Left lobe of liver (tissue), 2 donors: ENCODE results near the gene LRRC23. TPM values are rescaled to one million over a fixed set of nuclear protein-coding genes. Genes with fewer than 3 reads are reported as not detected.
A peak's percentile ranks its signal among the peaks of the same experiment; 100 is the strongest.
"Not testable (repeated sequence)": the region's sequence is repeated elsewhere in the genome, so short reads cannot be mapped to it uniquely, and the experiment has no call there.

Source experiments
- ATAC-seq: fragments of 200-7000 bp; cut with Tn5 transposase; one replicate; pipeline ENCODE4 v1.9.1; 2020; ENCODE audit warnings: mild to moderate bottlenecking, moderate library complexity
- DNase-seq: peaks from one replicate; pipeline ENCODE4 v3.0.0-alpha.2; 2020; ENCODE audit warnings: low spot score
- total RNA-seq: library from RNA; stranded (reverse); gene quantifications from one replicate; pipeline ENCODE4 v1.2.1, GENCODE V29; 2021
- donor health status: DM: no; HTN: no; CAD: no; lungs with moderate emphysema.
- donor health status: DM: no; HTN: yes; CAD: no.

Gene LRRC23, protein sequence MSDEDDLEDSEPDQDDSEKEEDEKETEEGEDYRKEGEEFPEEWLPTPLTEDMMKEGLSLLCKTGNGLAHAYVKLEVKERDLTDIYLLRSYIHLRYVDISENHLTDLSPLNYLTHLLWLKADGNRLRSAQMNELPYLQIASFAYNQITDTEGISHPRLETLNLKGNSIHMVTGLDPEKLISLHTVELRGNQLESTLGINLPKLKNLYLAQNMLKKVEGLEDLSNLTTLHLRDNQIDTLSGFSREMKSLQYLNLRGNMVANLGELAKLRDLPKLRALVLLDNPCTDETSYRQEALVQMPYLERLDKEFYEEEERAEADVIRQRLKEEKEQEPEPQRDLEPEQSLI
- 1.9 TPM for total RNA-seq

DNA sequence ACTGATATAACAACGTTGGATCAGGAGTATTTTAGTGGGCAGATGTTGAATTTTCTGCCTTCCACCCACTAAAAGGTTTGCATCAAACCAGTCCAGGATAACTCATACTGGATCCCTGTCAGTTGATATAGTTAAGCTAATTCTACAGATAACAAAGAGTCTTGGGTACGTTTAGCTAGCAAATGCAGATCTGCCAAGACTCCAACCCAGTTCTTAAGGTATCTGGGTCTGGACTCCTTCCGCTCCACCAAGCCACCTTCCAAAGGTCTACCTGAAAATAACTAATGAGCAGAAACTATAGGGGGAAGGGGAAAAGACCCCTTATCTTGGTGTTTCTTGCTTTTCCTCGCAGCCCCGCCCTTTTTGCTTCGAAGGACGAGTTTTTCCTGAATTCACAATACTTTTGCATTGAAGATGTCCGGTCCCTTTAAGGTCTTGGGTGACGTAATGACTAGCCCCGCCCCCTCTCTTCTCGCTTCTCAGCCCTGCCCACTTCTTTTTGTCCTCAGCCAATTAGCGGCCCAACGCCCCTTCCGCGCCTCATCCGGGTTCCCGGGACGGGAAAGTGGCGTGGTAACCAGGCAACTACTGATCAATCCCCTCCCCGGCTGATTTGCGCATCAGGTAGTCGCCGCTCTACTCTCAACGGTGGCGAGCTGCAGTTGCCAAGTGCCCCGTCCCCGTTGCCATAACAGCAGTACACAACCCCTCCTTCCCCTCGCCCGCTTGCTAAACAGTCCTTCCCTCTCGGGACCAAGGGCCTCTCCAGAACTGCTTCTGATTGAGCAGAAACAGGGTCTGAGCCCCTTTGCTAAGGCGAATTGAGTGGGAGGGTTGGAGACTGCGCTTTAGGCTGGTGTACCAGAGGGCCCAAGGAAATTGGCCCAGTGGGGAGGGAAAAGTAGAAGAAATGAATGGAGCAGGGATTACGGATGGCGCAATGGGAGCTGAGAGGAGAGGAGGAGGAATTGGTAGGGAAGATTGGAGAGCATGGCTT, at the start of gene LRRC23:
Gene LRRC23, plus strand, starts transcription at position 543 of the 997 bp plus-strand sequence. CDS start 812 bp downstream, outside the sequence.
- DNase-seq (peak; percentile 99), ATAC-seq (peak; percentile 97)

- ATAC-seq (no peak), DNase-seq (no peak)
Observed at GRCh38 chr12:6855322-6855721, 49.3 kb upstream of the LRRC23 start.

DNA sequence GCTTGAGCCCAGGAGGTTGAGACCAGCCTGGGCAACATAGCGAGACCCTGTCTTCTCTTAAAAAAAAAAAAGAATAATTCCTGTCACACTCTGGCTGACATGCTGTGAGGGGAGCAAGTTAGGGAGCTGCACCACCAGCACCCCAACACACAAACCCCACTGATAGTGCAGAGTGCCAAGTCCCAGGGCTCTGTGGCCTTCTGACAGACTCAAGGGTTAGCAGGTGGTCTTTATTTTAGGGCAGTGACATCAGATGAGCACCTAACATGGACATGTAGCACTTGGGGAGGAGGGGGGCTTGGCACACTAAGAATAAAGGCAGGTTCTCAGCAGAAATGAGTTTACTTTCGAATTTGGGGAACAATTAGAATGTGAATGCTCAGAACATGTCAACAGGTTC, 45.8 kb upstream of the LRRC23 start:
- ATAC-seq (no peak), DNase-seq (no peak)

GRCh38 chr12:6860116-6860515, 44.5 kb upstream of the LRRC23 start:
- DNase-seq (no peak), ATAC-seq (no peak)

GRCh38 chr12:6860942-6861341, 43.7 kb upstream of the LRRC23 start:
- ATAC-seq (no peak), DNase-seq (no peak)

DNA sequence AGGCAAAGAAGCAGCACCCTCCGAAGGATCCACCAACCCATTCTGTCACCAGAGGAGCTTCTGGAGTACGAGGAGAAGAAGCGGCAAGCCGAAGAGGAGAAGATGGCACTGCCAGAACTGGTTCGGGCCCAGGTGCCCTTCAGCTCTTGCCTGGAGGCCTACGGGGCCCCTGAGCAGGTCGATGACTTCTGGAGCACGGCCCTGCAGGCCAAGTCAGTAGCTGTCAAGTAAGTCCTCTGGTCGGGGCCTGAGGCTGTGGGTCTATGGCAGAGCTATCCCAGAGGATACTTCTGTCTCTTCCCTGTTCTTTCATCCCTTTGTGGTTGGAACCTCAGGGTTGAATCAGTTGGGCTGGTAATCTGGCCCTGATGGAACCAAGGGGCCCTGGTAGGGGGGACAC, 43.2 kb upstream of the LRRC23 start:
- DNase-seq: no peak
- ATAC-seq: no peak

- DNase-seq (no peak), ATAC-seq (no peak)
Observed at GRCh38 chr12:6863033-6863432, 41.6 kb upstream of the LRRC23 start.

GRCh38 chr12:6863586-6864321, 40.9 kb upstream of the LRRC23 start:
- DNase-seq (no peak), ATAC-seq (no peak)

DNA sequence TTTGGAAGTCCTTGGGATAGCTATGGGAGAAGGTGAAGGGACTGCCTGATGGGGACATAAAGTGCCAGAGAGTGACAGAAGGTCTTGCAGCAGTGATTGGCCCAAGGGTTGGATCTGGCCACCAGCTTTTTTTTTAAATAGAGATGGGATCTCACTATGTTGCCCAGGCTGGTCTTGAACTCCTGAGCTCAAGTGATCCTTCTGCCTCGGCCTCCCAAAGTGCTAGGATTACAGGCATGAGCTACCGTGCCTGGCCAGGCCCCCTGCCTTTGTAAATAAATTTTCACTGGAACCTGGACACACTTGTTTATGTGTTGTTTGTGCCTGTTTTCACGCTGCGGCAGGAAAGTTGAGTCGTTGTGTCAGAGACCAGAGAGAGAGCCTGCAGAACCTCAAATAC, 39.3 kb upstream of the LRRC23 start:
- not testable (repeated sequence) for DNase-seq

GRCh38 chr12:6866163-6866919, 38.3 kb upstream of the LRRC23 start:
- ATAC-seq: no peak
- DNase-seq: no peak

More for the DNA sequence above, 39.3 kb upstream of the LRRC23 start:
- ATAC-seq: not testable (repeated sequence)

- ATAC-seq: peak; percentile 70
- DNase-seq: peak; percentile 86
Observed at GRCh38 chr12:6866920-6867412, 37.7 kb upstream of the LRRC23 start.

- DNase-seq (peak; percentile 69), ATAC-seq (peak; percentile 83)
Observed at GRCh38 chr12:6867413-6868210, 37.0 kb upstream of the LRRC23 start, which contains the start of gene TPI1. TSS of gene TPI1 (plus strand) at chr12:6867531. CDS start at chr12:6867567, 36 bp downstream.

- ATAC-seq: no peak
- no peak for DNase-seq
Observed at GRCh38 chr12:6868211-6869048, 36.2 kb upstream of the LRRC23 start.

- peak; percentile 20 for ATAC-seq
- DNase-seq: peak; percentile 78
Observed at GRCh38 chr12:6869049-6870021, 35.3 kb upstream of the LRRC23 start.

DNA sequence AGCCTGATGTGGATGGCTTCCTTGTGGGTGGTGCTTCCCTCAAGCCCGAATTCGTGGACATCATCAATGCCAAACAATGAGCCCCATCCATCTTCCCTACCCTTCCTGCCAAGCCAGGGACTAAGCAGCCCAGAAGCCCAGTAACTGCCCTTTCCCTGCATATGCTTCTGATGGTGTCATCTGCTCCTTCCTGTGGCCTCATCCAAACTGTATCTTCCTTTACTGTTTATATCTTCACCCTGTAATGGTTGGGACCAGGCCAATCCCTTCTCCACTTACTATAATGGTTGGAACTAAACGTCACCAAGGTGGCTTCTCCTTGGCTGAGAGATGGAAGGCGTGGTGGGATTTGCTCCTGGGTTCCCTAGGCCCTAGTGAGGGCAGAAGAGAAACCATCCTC, 34.3 kb upstream of the LRRC23 start:
- DNase-seq, ATAC-seq: not testable (repeated sequence)

DNA sequence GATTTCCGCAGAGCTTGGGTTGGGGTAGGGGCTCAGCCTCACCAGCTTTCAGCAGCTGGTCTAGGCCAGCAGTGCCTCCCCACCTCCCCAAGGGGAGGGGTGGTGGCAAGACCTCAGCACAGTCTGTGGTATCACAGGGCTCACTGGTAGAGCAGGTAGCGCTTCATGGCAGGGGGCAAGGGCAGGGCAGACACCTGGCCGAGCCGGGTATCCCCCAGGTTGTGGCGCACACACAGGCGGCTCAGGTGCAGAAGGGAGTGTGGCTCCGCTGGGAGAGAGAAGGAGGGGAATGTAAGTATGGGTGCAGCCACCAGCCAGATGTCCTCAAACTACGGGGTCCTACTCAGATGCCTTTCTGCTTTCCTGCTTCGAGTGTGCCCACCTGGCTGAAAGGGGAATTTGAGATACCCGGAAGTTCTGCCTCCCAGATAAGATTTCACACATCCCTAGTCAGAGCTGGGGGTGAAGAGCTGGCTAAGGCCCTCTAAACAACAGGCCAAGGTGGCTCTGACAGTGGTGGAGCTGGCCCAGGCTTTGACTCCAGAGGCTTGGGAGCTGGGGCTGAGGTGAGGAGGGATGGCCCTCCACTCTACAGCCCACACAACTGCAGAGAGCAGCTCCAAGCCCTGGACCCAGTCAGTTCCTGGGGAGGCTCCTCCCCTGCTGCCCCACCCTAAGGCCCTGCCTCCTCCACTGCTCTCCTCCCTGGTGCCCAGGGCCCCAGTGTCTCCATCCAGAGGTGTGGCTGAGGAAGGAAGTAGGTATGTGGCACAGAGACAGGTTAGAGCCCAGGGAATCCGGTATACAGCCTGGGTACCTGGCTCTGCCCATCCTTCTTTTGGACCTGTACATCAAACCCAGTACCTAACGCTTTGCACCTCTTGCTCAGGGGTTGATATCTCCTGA, 33.3 kb upstream of the LRRC23 start:
- no peak for ATAC-seq
- no peak for DNase-seq
